RWPE2 (cell line): ENCODE measurements around the gene CDX1.
"Not testable (repeated sequence)": the region's sequence is repeated elsewhere in the genome, so short reads cannot be mapped to it uniquely, and the experiment has no call there.

Experiments
- ATAC-seq: fragments of 200-7000 bp; cut with Tn5 transposase; 3 replicates; pipeline ENCODE4 v1.9.1; 2021; ENCODE audit warnings: low read depth
- DNase-seq: peaks from one replicate; pipeline ENCODE4 v3.0.0-alpha.2; 2020; ENCODE audit warnings: low spot score
- H3K27ac ChIP-seq: fragments of 450-650 bp; 2 replicates; pipeline ENCODE4 v1.5.1; 2017; ENCODE audit warnings: mild to moderate bottlenecking; ENCODE audit not compliant: poor library complexity, severe bottlenecking
- H3K27me3 ChIP-seq: fragments of 250-450 bp; sonication (Bioruptor Pico); 2 replicates; pipeline ENCODE4 v1.5.1; 2021; ENCODE audit warnings: mild to moderate bottlenecking, moderate library complexity; ENCODE audit not compliant: insufficient read depth, poor library complexity, severe bottlenecking
- H3K36me3 ChIP-seq: fragments of 250-450 bp; sonication (Bioruptor Pico); 2 replicates; pipeline ENCODE4 v1.5.1; 2020; ENCODE audit warnings: low read depth, mild to moderate bottlenecking, moderate library complexity
- H3K4me1 ChIP-seq: fragments of 250-450 bp; sonication (Bioruptor Pico); 2 replicates; pipeline ENCODE4 v1.5.1; 2021; ENCODE audit warnings: mild to moderate bottlenecking, moderate library complexity; ENCODE audit not compliant: insufficient read depth, poor library complexity, severe bottlenecking
- H3K4me3 ChIP-seq: fragments of 250-450 bp; sonication (Bioruptor Pico); 2 replicates; pipeline ENCODE4 v1.5.1; 2021; ENCODE audit warnings: mild to moderate bottlenecking, moderate library complexity; ENCODE audit not compliant: severe bottlenecking
- H3K9me3 ChIP-seq: fragments of 250-450 bp; sonication (Bioruptor Pico); 2 replicates; pipeline ENCODE4 v1.5.1; 2021; ENCODE audit warnings: mild to moderate bottlenecking, moderate library complexity; ENCODE audit not compliant: severe bottlenecking
- CTCF ChIP-seq: fragments of 450-650 bp; IDR thresholded peaks from one replicate; pipeline ENCODE4 v1.5.1; 2017; ENCODE audit warnings: mild to moderate bottlenecking, moderate library complexity; ENCODE audit not compliant: poor library complexity, severe bottlenecking

CDX1 gene

GRCh38 chr5:150229571-150229970 lies 63.0 kb downstream of the CDX1 start:
- H3K27ac ChIP-seq, result no peak overlapping the region
- H3K9me3 ChIP-seq, result no peaks in the 10 kb centered on the region
- no peak for TF ChIP-seq CTCF
- no peak for ATAC-seq
- no peak overlapping the region for H3K4me3 ChIP-seq
- DNase-seq, result no peak
- H3K27me3 ChIP-seq, result no peaks in the 10 kb centered on the region
- no peaks in the 10 kb centered on the region for H3K4me1 ChIP-seq
- H3K36me3 ChIP-seq, result no peaks in the 10 kb centered on the region

GRCh38 chr5:150230842-150231241 lies 64.3 kb downstream of the CDX1 start:
- H3K36me3 ChIP-seq, result no peaks in the 10 kb centered on the region
- no peak for ATAC-seq

DNA sequence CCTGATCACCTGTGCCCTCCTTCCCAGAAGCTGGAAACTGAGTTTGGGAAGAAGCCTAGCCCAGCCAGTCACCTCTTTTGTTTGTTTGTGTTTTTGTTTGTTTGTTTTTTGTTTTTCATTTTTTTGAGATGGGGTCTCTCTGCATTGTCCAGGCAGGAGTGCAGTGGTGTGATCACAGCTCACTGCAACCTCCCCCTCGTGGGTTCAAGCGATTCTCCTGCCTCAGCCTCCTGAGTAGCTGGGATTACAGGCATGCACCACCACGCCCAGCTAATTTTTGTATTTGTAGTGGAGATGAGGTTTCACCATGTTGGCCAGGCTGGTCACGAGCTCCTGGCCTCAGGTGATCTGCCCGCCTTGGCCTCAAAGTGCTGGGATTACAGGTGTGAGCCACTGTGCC lies 67.1 kb downstream of the CDX1 start:
- H3K9me3 ChIP-seq, H3K4me3 ChIP-seq, ATAC-seq, H3K36me3 ChIP-seq, H3K27ac ChIP-seq, H3K4me1 ChIP-seq, H3K27me3 ChIP-seq, DNase-seq: not testable (repeated sequence)

More at GRCh38 chr5:150230842-150231241, 64.3 kb downstream of the CDX1 start:
- Histone ChIP-seq H3K27ac (no peak overlapping the region), H3K9me3 (no peaks in the 10 kb centered on the region), H3K4me1 (no peaks in the 10 kb centered on the region), H3K27me3 (no peaks in the 10 kb centered on the region), H3K4me3 (no peak overlapping the region)
- DNase-seq, result no peak
- TF ChIP-seq CTCF, result no peak
